SK-N-MC (cell line): Measurements from ENCODE around the gene CEP83.

Experiments
- EZH2 ChIP-seq: fragments of 200-600 bp; sonication (generic); IDR thresholded peaks from one replicate; pipeline ENCODE4 v1.6.1; 2017; ENCODE audit warnings: antibody characterized with exemption
- FOXP2 ChIP-seq: optimal IDR thresholded peaks from 2 replicates; pipeline ENCODE3; 2011; ENCODE audit warnings: mild to moderate bottlenecking, moderate library complexity; ENCODE audit not compliant: insufficient read depth; ENCODE audit errors: extremely low read length, control extremely low read depth
- POLR2AphosphoS5 ChIP-seq: IDR thresholded peaks from 2 replicates; pipeline ENCODE4 v1.6.1; 2012; ENCODE audit warnings: mild to moderate bottlenecking, low read depth, low read length, borderline replicate concordance

- TF ChIP-seq POLR2AphosphoS5 (no peak), FOXP2 (no peak), EZH2 (no peak)
Observed at GRCh38 chr12:94287245-94287628, 172.4 kb downstream of the CEP83 start.
